Endodermal cell (in vitro differentiated cells): ENCODE data around the gene INSYN2B. TPM values are rescaled to one million over a fixed set of nuclear protein-coding genes. Genes with fewer than 3 reads are reported as not detected.

ENCODE experiments used
- DNase-seq: peaks from one replicate; pipeline ENCODE4 v3.0.0-alpha.2; 2017
- H3K27ac ChIP-seq: 2 replicates; pipeline ENCODE4 v1.5.1; 2013; ENCODE audit warnings: mild to moderate bottlenecking, low read depth, low read length, moderate library complexity
- H3K27me3 ChIP-seq: 2 replicates; pipeline ENCODE4 v1.6.1; 2013; ENCODE audit warnings: mild to moderate bottlenecking, low read length, moderate library complexity; ENCODE audit not compliant: insufficient read depth, control insufficient read depth, poor library complexity, severe bottlenecking
- H3K36me3 ChIP-seq: 2 replicates; pipeline ENCODE4 v1.7.0; 2013; ENCODE audit warnings: mild to moderate bottlenecking, low read length, moderate library complexity; ENCODE audit not compliant: control insufficient read depth, insufficient read depth
- H3K4me1 ChIP-seq: one replicate; pipeline ENCODE4 v1.7.0; 2013; ENCODE audit warnings: low read length; ENCODE audit not compliant: control insufficient read depth, insufficient read depth
- H3K4me3 ChIP-seq: 2 replicates; pipeline ENCODE4 v1.5.1; 2013; ENCODE audit warnings: mild to moderate bottlenecking, low read length, moderate library complexity
- H3K9ac ChIP-seq: 2 replicates; pipeline ENCODE4 v1.6.1; 2013; ENCODE audit warnings: mild to moderate bottlenecking, low read length, moderate library complexity; ENCODE audit not compliant: poor library complexity, severe bottlenecking; ENCODE audit errors: extremely low read depth
- H3K9me3 ChIP-seq: 2 replicates; pipeline ENCODE4 v1.6.1; 2013; ENCODE audit warnings: mild to moderate bottlenecking, low read length, moderate library complexity; ENCODE audit not compliant: control insufficient read depth
- H3K27ac Mint-ChIP-seq: 2 replicates; pipeline ENCODE4 v1.8.0; 2020; ENCODE audit warnings: mixed read lengths
- H3K27me3 Mint-ChIP-seq: 2 replicates; pipeline ENCODE4 v1.8.0; 2021; ENCODE audit warnings: mild to moderate bottlenecking, mixed read lengths; ENCODE audit not compliant: insufficient read depth
- H3K36me3 Mint-ChIP-seq: 2 replicates; pipeline ENCODE4 v1.8.0; 2020; ENCODE audit warnings: low read depth, mixed read lengths
- H3K4me1 Mint-ChIP-seq: 2 replicates; pipeline ENCODE4 v1.8.0; 2020; ENCODE audit warnings: mixed read lengths
- H3K4me3 Mint-ChIP-seq: 2 replicates; pipeline ENCODE4 v1.8.0; 2020; ENCODE audit warnings: mild to moderate bottlenecking, moderate library complexity, mixed read lengths
- H3K9me3 Mint-ChIP-seq: 2 replicates; pipeline ENCODE4 v1.8.0; 2020; ENCODE audit warnings: mild to moderate bottlenecking, mixed read lengths
- WGBS, 2 experiments: methylation state at CpG; one replicate each; pipeline versions ENCODE4 v1.1.5 to v1.1.7; 2013; ENCODE audit warnings: missing lambda C conversion rate in 2 of 2, mixed read lengths in 1 of 2; ENCODE audit not compliant: insufficient coverage in 1 of 2, insufficient read length in 1 of 2; 5-methylcytosine and 5-hydroxymethylcytosine counted together
- total RNA-seq, 2 donors: library from RNA; stranded (reverse); fragmentation: NEBNext Ultra II Directional in 1 of 2; extraction: Animal tissue kit (Norgen Biotek cat#: 25700) in 1 of 2; gene quantifications; 2 replicates in 1 of 2; 3 replicates in 1 of 2; pipeline ENCODE4 v1.2.1, GENCODE V29; 2021
- TF ChIP-seq, protein P1 (sequence below): fragments of 200-600 bp; sonication (generic); conservative IDR thresholded peaks from 2 replicates; pipeline ENCODE4 v1.5.0; 2021; ENCODE audit warnings: antibody characterized with exemption, mild to moderate bottlenecking

The INSYN2B gene
- total RNA-seq, 2 donors from 2014 or later: not detected

DNA sequence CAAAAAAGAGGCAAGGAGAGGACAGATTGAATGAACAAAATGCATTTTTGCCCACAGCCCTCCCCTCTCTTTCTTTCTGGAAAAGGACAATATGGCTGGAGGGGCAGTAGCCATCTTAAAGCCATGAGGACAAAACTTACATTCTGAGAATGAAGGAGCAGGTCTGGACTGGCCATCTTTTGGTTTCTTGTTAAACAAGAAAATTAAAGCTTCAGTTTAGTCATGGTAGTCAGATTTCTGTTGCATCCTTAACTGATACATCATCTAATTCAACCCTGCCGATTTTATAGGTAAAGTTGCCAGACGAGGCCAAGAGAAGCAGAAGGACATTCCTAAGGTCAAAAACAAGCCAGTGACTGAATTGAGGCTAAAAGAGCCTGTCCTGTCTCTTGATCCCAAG, 31.5 kb upstream of the INSYN2B start:
- Histone ChIP-seq H3K9ac (no peak overlapping the region), H3K27me3 (no peaks in the 10 kb centered on the region), H3K4me1 (no peaks in the 10 kb centered on the region), H3K9me3 (no peaks in the 10 kb centered on the region), H3K4me3 (no peak overlapping the region), H3K36me3 (no peaks in the 10 kb centered on the region), H3K27ac (no peak overlapping the region)
- H3K27me3 Mint-ChIP-seq: peaks cover 3% of the 10 kb centered on the region
- peaks cover 9% of the 10 kb centered on the region for H3K9me3 Mint-ChIP-seq
- TF ChIP-seq, protein P1, sequence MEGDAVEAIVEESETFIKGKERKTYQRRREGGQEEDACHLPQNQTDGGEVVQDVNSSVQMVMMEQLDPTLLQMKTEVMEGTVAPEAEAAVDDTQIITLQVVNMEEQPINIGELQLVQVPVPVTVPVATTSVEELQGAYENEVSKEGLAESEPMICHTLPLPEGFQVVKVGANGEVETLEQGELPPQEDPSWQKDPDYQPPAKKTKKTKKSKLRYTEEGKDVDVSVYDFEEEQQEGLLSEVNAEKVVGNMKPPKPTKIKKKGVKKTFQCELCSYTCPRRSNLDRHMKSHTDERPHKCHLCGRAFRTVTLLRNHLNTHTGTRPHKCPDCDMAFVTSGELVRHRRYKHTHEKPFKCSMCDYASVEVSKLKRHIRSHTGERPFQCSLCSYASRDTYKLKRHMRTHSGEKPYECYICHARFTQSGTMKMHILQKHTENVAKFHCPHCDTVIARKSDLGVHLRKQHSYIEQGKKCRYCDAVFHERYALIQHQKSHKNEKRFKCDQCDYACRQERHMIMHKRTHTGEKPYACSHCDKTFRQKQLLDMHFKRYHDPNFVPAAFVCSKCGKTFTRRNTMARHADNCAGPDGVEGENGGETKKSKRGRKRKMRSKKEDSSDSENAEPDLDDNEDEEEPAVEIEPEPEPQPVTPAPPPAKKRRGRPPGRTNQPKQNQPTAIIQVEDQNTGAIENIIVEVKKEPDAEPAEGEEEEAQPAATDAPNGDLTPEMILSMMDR: no peak
- peaks cover 6% of the 10 kb centered on the region for H3K4me1 Mint-ChIP-seq
- no peak overlapping the region for H3K27ac Mint-ChIP-seq
- no peak for DNase-seq
- H3K4me3 Mint-ChIP-seq: no peak overlapping the region
- 88 to 91% methylated on average over 2 of the region's 2 CpGs for WGBS, 2 experiments
- H3K36me3 Mint-ChIP-seq: peaks cover 3% of the 10 kb centered on the region

DNA sequence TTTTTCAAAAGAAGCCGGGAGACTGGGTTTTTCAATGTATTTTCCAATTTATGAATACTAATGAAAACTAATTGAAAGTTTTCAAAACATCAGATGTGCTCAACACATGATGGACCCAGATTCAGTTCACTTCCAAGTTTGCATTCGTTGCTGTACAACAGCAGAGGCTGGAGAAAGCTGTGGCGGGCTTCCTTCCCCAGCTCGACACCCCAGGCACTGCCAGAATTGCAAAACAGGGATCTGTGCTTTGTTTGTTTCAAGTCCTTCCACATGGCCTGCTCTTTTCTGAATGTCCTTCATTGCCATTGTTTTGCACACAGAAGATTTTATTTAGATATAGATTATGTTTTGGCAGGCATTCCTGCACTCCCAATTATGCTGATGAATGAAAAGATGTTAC, 30.3 kb upstream of the INSYN2B start:
- Histone ChIP-seq H3K4me3 (no peak overlapping the region), H3K4me1 (no peaks in the 10 kb centered on the region), H3K36me3 (no peaks in the 10 kb centered on the region), H3K27me3 (no peaks in the 10 kb centered on the region), H3K9me3 (no peaks in the 10 kb centered on the region), H3K9ac (no peak overlapping the region), H3K27ac (no peak overlapping the region)
- H3K27me3 Mint-ChIP-seq: peaks cover 3% of the 10 kb centered on the region
- TF ChIP-seq, protein P1: no peak
- peaks cover 3% of the 10 kb centered on the region for H3K36me3 Mint-ChIP-seq
- H3K27ac Mint-ChIP-seq: no peak overlapping the region
- H3K9me3 Mint-ChIP-seq: peaks cover 9% of the 10 kb centered on the region
- no peak for DNase-seq
- H3K4me1 Mint-ChIP-seq: peaks cover 10% of the 10 kb centered on the region
- H3K4me3 Mint-ChIP-seq: no peak overlapping the region
- WGBS, 2 experiments: 84 to 94% methylated on average over 3 to 4 of the region's 4 CpGs

DNA sequence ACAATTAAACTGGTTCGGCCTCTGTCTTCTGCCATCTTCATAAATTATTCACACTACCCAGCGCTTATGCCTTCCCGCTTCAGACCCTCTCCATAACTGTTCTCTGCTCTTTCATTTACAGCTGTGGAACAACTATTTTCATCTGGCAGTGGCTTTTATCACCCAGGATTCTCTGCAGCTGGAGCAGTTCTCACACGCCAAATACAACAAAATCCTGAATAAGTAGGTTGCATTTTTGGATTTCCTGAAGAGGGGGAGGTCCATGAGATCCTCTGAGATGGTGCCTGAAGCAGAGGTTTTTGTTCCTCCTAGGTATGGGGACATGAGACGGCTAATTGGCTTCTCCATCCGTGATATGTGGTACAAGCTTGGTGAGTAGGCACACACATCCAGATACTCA, 28.1 kb upstream of the INSYN2B start:
- Histone ChIP-seq H3K9me3 (no peaks in the 10 kb centered on the region), H3K9ac (no peak overlapping the region), H3K4me1 (no peaks in the 10 kb centered on the region), H3K27ac (no peak overlapping the region), H3K36me3 (no peaks in the 10 kb centered on the region), H3K27me3 (no peaks in the 10 kb centered on the region), H3K4me3 (no peak overlapping the region)
- peaks cover 5% of the 10 kb centered on the region for H3K4me1 Mint-ChIP-seq
- H3K36me3 Mint-ChIP-seq: peaks cover 3% of the 10 kb centered on the region
- WGBS, 2 experiments: 95 to 96% methylated on average over 4 to 6 of the region's 6 CpGs
- TF ChIP-seq, protein P1: no peak
- no peak overlapping the region for H3K4me3 Mint-ChIP-seq
- no peak overlapping the region for H3K27ac Mint-ChIP-seq
- peaks cover 7% of the 10 kb centered on the region for H3K9me3 Mint-ChIP-seq
- peaks cover 3% of the 10 kb centered on the region for H3K27me3 Mint-ChIP-seq
- no peak for DNase-seq
